HG03060 (cell line): ENCODE results near the gene GIMAP2.
A peak's percentile ranks its signal among the peaks of the same experiment; 100 is the strongest.
"Not testable (repeated sequence)": the region's sequence is repeated elsewhere in the genome, so short reads cannot be mapped to it uniquely, and the experiment has no call there.

ENCODE experiments used
- ATAC-seq: cut with Tn5 transposase; IDR thresholded peaks from one replicate; pipeline ENCODE4 v1.9.1; 2021; ENCODE audit warnings: low read depth, moderate number of reproducible peaks; ENCODE audit not compliant: unreplicated experiment

GIMAP2 gene

DNA sequence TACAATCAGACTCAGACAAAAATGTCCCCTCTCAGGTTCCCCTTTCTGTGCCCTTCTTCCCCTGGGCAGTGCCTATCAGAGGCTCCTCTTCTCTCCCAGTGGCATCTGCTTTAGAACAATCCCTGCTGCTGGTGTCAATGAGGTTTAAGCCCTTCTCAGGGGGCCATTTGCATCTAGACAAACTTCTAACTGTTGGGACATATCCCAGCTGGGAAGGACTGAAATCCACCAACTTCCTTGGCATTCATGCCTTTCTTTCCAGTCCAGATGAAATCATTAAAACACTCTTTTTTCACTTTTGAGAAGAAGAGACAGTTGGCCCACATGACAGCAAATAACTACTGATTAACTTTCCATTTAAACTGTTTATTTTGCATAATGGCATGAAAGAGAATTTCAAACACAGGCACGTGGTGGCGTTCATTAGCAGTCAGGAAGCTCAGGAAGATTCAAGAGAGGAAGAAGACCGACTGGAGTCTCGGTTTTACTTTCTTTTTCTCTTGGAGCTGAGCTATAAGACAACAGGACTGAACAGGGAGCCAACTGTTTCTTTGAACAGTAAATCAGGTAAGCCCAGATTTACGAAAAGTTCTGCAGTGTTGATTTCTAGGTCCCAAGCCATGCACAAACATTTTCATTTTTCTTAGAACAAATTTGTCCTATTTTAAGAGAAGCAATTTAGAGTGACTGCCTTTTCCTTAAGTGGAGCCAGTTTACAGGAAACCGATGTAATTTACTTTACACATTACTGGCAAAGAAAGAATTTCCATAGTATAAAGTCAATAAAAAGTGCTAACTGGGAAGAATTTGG, at the start of gene GIMAP2:
TSS of gene GIMAP2 (plus strand) at position 488 of the 811 bp plus-strand sequence. CDS start 1,354 bp downstream, outside the sequence.
- peak; percentile 75 for ATAC-seq

DNA sequence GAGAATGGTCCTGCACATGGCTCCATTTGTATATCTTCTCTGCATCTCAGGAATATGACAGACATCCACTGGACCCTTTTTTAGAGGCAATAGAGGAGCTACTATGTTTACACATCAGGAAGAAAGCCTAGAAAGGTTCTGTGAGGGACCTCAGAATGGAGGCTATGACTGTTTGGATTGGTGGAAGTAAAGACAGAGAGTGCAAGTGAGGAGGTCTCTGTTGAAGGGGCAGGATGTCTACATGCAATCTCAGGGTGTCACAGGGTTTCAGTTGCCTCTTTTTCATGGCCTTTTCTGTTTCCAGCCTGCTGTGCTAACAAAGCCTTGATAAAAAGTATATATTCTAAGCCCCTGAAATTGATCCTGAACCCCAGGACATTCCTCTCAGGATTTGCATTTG, 43.7 kb upstream of the GIMAP2 start:
- ATAC-seq = no peak

DNA sequence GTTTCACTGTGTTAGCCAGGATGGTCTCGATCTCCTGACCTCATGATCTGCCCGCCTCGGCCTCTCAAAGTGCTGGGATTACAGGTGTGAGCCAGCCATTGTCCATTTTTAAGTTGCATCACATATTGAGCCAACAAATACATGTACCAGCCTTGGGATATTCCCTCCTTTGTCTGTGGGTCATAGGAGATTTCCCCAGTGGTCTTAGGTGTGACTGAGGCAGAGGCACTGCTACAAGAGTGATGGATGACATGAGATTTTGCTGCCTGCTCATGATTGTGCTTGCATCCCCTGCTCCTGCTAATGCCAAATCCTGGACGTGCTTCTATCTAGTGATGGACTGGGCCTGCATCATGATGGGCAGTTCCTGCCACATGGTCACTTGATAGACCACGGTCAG, 42.6 kb upstream of the GIMAP2 start:
- ATAC-seq = no peak

DNA sequence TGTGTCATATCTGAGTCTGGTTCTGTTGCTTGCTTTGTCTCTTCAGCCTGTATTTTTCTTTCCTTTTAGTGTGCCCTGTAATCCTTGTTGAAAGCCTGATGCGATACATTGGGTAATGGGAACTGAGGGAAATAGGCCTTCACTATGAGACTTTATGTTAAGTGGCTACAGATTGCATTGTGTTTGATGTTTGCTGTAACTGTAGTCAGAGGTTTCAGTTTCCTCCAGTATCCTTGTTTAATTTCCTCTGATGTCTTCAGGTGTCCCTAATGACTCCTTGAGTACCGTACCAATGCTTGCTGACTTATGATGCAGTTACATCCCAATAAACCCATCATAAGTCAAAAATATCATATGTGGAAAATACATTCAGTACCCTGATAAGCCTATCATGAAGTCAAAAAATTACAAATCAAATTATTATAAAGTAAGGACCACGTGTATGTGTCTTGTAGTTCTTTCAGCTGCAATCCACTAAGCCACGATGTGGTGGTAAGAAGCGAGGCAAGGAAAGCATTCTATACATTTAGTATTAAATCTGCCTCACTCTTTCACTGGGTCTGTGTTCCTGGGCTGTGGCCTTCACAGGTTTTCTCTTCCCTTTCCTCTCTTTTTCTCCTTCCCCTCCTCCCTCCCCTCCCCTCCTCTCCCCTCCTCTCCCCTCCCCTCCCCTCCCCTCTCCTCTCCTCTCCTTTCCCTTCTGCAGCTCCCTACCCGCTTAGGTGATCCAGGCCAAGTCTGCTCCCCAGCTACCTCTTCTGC, 40.1 kb upstream of the GIMAP2 start:
- ATAC-seq = no peak

DNA sequence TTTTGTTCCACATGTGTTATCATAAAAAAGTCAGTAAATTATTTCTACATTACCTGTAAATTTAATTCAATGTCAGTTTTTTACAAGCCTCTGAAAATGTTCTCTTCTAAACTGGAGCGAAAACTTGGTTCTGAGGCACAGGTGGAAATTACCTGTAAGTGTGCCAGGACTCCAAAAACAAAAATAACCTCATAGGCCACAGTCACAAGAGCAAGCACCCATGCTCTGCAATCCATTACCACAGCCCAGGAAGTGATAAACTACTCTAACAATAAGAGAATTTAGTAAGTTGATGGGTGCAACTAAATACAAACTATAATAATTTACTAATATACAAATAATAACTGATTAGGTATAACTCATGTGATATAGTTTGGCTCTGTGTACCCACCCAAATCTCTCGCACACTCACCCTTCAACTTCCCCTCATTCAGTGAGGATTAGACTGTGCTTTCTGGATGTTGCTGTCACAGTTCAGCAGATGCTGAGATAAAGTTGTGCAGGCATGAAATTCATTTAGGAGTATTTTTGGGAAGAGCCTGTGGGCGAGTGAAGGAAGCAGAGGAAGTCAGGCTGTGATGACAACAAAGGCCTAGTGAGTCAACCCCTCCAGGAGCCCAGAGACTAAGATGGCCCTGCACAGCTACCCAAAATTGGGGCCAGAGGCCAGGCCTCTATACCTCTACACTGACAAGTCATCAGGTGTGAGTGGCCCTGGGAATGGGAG, 37.0 kb upstream of the GIMAP2 start:
- no peak for ATAC-seq

DNA sequence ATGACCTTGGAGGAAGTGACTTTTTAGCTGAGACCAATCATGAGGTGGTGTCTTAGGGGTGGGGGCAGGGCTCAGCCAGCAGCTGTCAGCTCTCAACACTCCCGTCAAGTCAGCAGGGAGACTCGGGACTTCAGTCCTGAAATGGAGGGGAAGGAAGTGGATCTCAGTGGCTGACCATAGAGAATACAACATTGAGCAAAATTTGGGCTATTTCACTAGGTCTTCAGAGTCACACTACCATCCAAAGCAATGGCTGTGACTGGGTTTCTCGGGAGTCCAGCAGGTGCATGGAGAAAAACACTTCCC, 36.5 kb upstream of the GIMAP2 start:
- no peak for ATAC-seq

DNA sequence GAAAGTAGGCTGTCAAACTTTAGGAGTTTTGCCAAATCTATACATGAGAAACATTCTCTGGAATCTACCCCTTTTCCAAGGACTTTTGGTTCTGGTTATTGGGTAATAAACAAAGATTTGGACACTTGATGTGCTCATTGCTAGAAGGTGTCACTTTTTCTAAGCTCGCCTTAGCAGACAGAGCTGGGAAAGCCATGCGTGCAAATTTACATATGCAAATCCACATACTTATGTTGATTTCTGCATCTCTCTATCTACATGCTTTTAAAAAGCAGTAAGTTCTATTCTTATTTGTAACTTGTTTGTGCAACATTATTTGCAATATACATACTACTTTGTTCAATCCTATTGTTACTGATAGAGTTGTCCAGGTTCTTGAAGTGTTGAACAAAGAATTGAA, 30.8 kb upstream of the GIMAP2 start:
- ATAC-seq = no peak

DNA sequence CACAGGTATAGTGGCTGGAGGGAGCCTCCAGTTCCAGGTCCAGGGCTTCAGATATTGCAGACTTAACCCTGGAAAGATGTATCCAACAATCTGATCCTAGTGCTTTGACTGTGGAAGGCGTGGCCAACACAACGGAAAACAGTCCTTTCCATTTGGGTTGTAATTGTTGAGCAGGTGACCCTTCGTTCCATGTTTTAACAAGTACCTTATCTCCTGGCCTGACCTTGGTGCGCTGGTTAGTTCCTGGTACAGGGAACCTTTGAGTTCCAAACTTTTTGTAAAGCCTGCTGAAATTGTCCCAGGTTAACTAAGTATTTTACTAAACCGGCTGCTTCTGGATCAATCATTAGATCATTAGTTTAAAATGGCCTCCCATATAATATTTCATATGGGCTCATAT, 29.5 kb upstream of the GIMAP2 start:
- no peak for ATAC-seq

DNA sequence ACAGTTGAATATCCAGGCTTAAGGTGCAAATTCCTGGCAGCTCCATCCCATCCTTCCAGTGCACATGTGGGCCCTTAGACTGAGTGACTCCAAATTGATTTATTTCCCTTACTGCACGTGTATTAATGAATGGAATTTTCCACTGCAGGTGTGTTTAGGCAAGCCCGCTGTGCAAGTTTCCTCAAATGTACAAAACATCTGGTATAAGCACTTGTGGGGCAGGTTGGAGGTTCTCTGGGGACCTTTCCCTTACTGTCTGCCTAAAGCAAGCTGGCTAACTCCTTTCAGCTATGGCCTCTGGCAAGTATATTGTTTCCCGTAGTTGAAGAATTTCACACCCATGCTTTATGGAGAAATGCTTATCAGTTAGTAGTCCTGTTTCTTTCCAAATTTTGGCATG, 28.0 kb upstream of the GIMAP2 start:
- no peak for ATAC-seq

DNA sequence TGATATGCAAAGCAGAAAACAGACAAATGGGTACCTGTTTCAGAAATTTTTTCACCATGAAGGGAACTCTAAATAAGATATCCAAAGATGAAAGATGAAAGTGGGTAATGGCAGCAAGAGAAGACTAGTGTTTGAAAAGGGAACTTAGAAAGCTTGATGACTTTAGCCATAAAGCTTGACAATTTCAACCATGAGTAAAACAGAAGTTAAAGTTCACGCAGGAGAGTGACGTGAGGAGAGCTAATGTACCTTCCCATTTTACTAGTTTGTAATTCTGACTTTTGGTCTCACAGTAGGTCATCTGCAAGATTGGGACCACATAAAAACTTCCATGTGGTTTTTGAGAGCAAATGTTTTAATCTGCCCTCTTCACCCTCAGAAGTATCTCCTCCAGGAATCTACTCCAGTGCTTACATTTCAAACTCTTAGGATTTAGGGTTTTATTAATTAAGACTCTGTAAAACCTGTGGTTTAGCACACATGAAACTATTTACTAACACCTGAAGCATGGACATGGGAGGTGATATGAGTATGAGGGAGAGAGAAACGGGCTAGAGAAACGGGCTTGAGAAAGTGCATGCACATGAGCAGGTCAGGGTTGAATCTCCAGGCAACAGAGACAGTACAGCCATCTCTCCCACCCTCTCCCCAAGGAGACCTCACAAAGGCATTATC, 24.4 kb upstream of the GIMAP2 start:
- no peak for ATAC-seq

DNA sequence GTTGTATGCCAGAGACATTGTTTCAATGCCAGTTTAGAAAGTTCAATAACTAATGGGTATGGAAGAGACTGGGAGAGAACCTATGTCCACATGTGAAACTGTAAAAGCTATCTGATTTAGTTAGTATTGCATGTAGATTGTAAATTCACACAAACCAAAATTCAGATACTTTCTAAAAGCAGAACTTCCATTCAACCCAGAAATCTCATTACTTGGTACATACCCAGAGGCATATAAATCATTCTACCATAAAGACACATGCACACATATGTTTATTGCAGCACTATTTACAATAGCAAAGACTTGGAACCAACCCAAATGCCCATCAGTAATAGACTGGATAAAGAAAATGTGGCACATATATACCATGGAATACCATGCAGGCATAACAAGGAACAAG, 22.7 kb upstream of the GIMAP2 start:
- not testable (repeated sequence) for ATAC-seq

DNA sequence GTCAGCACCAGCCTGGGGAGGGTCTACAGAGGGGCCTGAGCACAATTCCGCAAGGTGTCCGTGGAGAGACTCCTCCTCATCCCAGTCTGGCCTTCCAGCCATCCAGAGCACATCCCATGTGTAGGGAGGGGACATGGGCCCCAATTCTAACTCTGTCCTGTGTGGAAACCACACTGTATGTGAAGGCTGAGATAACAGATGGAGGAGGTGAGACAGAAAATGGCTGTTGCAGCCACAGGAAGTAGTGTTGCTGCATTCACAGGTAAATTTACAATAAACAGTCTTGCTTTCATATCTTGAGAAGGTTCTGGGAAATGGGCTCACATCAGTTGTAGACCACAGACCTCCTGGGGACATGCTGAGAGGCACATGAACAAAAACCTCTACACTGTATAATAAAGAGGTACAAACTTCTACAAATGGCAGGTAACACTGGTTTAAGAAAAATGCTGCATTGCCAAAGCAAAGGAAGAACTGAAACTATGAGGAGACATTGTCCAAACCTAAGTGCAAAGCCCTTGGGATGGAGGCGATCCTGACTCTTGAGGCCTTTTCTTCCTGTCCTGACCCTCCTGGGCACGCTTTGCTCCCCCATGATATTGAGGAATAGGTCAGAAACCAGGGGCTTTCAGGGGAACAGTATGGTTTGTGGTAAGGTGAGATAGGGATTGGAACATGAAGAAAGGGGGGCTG, 21.6 kb upstream of the GIMAP2 start:
- ATAC-seq = no peak

DNA sequence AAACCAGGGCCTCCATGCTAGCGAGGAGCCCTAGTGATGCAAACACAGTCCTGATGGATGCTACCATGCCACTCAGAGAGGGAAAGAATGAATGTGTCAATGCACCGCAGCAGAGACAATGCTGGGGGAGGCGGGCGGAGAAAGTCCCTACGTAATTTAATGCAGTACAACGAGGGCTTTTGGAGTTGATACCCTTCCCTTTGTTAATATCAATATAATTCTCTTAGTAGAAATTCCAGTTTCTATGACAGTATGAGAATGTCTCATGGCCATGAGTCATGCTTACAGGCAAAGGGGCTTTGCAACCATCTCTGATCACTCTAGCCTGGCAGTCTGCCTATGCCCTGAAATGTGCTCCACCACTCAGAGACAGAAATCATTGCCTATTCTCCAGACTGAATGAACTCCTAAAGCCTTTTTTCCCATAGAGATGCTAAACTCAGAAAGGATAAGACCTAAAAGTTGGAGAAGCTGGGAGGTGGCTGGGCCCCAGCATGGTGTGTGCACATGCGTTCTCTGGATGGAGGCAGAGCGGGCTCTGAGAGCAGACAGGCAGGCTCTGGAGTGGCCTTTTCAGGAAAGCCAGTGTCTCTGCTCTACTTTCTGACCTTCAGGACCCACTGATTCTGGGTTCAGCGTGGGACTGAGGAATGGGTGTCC, 20.3 kb upstream of the GIMAP2 start:
- no peak for ATAC-seq

DNA sequence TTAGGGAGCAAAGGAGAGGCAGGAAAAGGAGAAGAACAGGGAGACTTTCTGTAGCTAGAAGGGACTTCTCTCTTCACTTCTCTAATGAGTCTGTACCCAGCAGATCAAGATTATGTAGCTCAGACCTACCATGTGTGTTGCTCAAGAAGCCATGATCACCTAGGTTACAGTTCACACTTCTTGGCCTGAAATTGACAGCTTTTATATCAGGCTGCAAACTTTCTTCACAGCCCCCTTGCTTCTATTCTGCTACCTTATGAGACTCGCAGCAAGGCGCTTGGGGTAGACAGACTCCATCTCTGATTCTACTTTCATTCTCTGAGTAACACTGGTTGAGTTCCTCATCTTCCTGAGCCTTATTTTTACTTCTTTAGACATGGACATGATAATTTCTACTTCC, 19.6 kb upstream of the GIMAP2 start:
- ATAC-seq = no peak

DNA sequence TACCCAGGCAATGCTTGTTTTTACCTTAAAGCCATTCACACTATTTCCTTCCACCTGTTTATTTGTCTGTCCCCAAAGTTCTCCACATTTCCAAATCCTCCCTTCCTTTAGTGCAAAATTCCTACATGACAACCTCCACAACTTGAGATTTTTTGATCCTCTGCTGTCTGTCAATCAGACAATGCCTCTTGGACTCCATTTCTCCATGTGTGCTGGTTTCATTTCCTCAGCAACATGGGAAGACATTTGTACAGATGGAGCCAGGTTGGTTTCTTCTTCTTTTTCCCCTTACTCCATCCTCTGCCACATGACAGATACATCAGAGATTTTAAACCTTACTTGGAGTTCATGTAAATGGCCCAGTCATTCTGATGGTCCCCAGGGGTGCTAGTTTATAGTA, 19.1 kb upstream of the GIMAP2 start:
- no peak for ATAC-seq

DNA sequence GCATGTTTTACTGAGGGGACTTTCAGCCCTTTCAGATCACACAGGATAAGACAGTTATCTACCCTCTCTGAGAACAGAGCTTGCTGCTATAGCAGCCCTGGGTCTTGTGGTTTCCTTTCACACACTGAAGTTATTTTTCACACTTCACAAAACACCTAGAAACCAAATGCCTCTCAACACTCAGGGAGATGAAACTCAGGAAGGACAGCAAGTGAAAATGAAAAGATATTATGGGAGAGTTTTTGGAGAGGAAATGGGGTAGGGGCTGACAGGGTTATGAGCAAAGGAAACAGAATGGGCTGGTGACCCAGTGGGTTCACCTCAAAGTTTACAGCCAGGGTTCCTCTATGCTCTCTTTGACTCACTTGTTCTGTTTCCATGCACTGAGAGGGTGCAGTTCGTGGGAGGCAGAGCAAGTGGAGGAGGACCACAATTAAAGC, 17.0 kb upstream of the GIMAP2 start:
- no peak for ATAC-seq

DNA sequence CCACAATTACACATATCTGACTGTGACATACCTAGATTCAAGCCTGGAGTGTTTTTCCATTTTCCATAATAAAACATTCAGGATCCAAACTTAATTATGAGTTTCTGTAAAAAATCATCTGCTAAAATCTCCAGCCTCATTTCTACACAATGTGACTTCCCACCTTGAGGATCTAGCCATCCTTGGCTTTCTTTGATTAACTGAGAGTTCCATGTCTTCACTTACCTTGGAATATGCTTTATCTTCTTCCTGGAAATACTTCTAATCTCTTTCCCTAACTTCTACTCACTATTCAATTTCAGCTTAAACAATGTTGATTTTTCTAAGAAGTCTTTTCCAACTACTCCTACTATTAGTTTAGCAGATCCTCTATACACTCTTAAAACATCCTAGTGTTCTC, 16.5 kb upstream of the GIMAP2 start:
- no peak for ATAC-seq

DNA sequence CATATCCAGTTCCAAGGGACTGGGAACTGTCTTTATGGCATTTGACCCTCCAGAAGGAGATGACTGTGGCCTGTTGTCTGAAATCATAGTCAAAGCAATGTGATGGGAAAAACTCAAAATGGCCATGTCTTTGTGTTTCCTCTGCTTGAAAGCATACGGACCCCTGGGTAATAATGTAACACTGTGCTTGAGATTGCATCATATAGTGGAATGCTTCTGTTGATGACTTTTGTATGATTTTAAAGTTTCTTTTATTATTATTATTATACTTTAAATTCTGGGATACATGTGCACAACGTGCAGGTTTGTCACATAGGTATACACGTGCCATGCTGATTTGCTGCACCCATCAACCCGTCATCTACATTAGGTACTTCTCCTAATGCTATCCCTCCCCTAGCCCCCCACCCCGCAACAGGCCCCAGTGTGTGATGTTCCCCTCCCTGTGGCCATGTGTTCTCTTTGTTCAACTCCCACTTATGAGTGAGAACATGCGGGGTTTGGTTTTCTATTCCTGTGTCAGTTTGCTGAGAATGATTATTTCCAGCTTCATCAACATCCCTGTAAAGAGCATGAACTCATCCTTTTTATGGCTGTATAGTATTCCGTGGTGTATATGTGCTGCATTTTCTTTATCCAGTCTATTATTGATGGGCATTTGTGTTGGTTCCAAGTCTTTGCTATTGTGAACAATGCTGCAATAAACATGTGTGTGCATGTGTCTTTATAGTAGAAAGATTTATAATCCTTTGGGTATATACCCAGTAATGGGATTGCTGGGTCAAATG, 13.5 kb upstream of the GIMAP2 start:
- not testable (repeated sequence) for ATAC-seq

DNA sequence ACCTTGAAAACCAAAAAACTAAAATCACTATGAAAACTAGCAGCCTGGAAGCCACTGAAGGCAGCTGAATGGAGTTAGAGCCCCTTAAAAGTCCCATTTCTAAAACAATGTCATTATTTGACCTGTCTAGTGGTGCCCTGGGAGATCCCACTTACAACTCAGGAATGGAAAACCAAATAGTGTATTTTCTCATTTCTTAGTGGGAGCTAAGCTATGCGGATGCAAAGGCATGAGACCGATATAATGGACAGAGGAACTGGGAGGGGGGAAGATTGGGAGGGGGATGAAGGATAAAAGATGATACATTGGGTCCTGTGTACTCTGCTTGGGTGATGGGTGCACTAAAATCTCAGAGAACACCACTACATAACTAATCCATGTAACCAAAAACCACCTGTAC, 9.8 kb upstream of the GIMAP2 start:
- no peak for ATAC-seq
